HG02571 (cell line): Measurements from ENCODE around the gene FTHL17.

Source experiments
- ATAC-seq: cut with Tn5 transposase; IDR thresholded peaks from one replicate; pipeline ENCODE4 v1.9.1; 2021; ENCODE audit warnings: mild to moderate bottlenecking, moderate library complexity; ENCODE audit not compliant: unreplicated experiment

FTHL17 gene

DNA sequence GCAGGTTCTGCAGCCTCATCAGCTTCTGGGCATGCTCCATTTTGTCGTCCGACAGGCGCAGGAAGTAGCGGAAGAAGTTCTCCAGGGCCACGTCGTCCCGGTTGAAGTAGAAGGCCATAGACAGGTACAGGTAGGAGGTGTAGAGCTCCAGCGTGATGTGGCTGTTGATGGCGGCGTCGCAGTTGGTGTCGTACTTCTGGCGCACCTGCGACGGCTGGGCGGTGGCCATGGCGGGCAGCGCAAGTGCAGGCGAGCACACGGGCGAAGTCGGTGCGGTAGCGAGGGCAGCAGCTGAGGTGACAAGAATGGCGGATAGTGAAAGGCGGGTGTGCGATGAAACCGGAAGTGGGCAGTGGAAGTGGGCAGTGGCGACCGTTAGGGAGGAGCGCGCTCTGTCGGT lies at the start of gene FTHL17:
FTHL17 (minus strand) TSS at position 317 of the 400 bp plus-strand sequence; CDS start at position 229, 88 bp downstream.
- ATAC-seq: no peak

DNA sequence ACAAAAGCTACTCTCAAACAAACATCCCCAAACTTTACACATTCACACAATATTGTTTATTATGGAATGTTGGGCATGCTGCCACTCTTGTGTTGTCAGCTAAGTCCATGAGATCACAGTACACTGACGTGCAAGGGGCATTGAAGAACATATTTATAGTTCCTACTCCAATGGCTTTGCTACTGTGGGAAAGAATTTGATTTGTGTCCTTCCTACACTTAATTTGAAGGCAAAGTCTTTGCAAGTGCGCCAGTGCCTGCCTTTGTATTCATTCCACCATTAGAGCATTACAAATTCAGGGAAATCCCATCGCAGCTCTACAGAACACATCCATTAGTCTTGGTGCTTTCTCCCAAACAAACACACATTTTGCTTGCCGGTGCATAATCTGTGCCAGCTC lies 45.4 kb upstream of the FTHL17 start:
- no peak for ATAC-seq

DNA sequence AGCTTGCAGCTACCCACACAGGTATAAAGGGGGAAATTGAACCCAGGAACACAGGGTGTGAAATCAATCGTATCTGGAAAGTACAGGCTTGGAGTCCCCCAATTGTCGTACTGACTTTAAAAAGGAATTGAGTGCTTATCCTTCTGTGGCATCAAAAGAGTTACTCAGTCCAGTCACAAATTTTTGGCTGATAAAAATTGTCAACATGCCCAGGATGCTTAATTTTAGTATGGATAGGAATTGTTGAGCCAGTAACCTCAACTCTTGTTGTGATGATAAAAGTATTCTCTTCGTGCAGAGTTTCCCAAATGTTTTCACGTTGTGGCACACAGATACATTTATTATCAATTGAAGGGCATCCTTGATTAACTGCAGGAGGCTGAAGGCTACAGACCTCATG lies 43.6 kb upstream of the FTHL17 start:
- no peak for ATAC-seq

DNA sequence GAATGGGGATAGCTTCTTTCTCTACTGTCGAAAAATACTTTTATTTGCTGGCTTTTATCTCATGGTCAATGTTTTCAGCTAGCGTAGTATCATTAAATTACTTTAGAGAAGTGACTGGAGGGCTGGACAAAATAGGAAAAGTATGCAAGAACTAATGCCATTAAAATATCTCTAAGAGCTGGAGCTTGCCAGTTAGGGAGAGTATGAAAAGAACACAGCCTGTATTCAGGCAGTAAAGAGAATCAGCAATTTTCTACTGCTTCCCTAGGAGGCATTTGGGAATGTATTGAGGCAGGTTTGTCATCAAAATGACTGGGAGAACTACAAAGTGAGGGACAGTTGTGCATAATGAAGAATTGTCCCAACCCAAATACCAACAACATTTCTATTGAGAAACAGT lies 43.0 kb upstream of the FTHL17 start:
- no peak for ATAC-seq

DNA sequence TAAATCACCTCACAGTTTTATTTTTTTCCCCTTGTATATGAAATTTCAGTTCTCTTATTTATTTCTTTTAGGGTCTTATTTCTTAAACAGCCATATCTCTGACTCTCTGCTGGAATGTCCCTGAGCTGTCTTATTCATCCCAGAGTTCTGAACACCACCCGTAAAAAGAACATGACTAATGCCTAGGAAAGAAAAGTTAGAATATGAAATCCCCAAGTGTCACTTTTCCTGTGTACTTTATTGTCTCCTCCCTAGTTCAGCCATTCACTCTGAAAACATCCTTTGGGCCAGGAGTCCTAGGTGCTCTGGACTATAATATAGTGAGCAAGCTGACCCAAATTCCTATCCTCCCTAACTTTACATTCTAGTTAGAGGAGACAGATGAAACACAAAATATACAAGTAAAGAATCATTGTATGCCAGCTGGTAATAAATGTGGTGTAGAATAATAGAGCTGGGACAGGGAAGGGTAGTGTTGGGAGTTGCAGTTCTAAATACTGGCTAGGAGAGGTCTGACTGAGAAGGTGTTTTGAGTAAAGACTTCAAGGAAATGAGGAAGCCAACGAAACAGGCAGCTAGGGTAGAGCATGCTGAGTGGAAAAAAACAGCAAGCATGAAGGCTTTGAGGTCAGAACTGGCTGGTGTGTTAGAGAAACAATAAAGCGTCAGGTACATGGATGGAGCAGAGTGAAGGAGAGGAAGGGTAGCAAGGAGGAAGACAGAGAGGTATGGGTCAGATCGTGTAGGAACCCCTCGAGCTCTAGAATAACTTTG lies 40.6 kb upstream of the FTHL17 start:
- no peak for ATAC-seq

DNA sequence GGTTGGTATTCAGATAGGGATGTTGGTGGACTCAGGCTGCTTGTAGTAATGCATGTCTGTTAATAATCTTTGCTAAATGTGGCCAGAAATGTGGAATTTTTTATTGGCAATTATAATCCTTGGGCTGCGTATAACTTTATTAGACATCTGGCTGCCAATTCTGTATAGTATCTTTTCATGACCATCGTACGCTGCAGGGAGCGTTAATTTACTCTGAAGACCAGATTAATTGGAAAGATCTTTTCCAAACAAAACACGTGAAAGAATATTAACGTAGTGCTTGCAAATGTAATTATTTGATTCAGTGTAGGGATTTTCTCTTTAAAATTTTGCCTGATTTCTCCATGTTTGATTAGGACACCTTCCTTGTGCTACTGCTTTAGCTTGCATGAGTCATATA lies 38.8 kb upstream of the FTHL17 start:
- ATAC-seq: no peak

DNA sequence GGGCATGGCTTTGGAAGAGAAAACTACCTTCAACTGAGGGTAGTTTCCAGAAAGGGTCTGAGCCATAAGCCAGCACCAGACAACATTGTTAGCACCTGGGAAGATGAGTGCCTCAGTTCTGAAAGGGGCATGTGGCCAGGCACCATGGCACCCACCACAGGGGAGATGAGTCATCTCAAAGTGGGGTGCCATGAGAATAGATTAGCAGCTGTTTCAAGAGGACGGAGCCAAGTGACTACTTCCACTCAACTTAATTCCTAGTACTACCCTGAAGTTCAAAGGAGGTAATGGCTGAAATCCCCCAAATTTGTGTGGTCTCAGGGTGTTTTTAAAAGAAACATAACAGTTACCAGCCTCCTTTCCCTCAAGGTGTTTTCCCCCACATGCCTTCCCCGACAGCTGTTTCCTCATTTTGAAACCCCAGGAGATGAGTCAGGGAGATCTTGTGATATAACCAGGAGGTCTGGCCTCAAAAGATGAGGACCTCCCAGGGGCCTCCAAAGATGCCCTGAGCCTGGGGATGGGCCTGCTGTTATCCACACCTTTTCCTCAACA lies 27.8 kb upstream of the FTHL17 start:
- ATAC-seq: peak; percentile 74

DNA sequence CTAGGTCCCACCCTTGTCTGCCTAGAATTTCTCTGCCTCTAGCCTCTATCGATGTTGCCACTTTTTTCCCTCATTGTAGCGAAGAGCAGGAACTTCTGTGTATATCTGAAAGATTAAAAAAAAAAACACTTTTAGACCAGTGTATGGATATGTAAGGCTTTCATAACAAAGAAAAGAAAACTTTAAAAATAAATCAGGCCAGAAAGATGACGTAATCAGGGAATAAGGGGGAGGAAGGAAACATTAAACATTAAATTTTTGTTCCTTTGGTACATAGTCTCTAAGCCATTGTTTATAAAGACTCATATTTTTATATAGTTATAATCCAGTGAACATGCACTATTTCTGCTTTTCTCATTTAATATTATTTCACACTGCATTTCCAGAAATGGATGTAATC lies 26.2 kb upstream of the FTHL17 start:
- ATAC-seq: no peak

DNA sequence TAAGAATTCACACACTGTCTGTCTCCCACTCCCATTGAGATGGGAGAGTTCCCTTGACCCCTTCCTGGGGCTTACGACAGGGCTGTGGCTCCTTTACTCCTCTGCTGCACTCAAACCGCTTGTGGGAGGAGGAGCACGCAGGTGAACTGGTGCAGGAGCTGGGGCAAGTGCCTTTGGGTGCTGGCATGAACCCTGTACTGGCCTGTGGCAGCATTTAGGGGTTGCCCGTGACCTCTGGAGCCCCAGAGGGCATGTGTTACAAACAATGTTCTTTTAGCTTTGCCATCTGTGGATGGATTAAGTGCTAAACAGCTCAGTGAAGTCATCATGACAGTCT lies 21.8 kb upstream of the FTHL17 start:
- no peak for ATAC-seq

DNA sequence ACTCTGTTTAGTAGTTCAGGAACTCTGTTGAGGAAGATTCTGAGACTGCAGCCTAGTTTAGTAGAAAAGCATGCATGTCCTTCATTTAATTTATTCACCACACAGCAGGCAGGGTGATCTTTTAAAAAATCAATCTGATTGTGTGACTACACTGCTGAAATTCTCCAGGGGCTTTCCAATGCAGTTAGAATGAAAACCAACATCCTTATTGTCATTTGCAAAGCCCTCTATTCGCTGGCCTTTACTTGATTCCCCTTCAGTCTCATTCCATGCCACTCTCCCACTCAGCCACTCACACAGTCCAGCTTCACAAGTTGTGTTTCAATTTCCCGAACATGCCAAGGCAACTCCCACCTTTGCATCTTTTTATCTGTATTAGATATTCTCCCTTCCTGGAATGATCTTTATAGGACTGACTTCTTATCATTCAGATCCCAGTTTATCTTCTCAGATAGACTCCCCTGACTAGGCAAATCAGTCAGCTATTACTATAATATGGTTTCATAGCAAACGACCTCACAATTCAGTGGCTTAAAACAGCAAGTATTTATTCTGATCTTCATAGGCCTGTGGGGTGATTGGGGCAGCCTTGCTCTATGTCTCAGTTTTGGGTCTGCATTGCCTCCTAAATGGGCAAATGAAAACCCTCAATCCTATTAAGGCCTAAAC lies 21.3 kb upstream of the FTHL17 start:
- ATAC-seq: no peak

DNA sequence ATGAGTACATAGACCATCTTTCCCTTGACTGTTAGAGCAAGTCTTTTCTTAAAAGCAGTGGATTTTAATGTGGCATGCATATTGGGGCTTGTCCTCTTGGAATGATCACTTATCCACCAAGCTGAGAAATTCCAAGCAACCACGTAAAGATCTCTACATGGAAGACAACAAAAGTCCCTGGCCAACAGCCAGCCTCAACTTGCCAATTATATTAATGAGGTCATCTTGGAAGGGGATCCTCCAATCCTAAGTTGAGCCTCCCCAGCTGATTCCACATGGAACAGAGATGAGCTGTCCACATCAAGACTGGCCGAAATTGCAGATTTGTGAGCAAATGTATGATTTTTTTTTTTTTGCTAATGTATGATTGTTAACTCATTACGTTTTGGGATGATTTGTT lies 20.6 kb upstream of the FTHL17 start:
- no peak for ATAC-seq

DNA sequence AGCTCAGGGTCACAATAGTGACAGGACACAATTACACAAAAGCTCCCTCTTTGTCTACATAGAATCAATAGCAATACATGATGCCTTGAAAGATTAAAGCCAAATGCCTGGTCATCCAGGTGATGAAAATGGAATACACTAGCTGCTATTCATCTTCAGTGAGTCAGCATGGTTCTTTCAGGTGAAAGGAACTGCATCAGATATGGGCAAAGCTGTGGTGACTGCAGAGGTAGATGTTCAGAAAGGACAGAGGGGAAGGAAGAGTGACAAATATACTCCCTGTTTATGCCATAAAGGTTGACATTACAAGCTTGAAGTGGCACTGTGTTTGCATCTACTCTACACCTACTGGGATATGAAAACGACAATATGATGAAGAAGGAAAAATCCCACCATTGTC lies 20.0 kb upstream of the FTHL17 start:
- no peak for ATAC-seq

DNA sequence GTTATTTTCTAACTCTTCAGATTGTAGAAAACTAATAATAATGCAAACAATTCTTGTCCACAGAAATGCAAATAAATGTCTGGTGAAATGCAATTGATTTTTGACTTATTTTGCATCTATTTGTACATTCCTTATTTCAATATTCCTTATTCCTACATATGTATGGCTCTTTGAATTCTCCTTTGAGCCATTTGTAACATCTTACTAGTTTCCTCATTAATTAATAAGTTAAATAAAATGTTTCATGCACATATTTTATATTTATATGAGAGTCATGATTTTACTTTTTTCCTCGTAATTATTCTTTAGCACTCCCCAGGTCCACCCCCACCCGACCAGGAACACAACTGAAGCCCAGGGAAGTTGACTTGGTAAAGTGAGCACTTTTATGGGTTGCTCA lies 2.7 kb upstream of the FTHL17 start:
- no peak for ATAC-seq

DNA sequence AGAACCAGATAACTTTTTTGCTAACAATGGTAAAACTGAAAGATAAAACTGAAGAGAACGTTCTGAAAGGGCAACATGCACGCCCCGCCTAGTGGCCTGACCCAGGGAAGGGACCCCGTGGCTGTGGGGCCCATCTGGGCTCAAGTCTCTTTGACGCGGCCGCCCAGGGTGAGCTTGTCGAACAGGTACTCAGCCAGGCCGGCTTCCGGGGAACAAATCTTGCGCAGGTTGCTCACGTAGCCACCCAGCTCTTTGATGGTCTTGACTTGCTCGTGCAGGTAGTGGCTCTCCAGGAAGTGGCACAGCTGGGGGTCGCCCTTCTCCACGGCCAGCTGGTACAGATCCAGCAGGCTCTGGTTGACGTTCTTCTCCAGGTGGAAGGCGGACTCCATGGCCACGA lies 579 bp downstream of the FTHL17 start:
- no peak for ATAC-seq

DNA sequence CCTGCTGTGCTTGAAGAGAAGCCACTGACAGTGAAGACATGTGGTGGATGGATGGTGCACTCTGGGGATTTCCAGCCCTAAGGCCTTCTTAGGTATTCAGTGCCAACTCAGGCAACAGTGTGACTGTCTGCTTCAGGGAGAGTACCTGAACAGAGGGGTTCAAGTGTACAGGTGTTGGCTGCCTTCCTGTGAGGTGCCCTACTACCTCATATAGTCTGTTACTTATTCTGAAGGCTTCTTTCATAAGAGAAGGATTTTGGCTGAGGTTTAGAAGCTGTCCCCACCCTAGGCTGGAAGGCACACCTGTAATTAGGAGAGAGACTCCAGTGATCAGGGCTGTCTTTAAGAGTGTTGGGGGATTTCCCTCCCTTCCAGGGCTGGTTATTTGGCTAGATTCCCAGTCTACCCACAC lies 1.8 kb downstream of the FTHL17 start:
- peak; percentile 78 for ATAC-seq

DNA sequence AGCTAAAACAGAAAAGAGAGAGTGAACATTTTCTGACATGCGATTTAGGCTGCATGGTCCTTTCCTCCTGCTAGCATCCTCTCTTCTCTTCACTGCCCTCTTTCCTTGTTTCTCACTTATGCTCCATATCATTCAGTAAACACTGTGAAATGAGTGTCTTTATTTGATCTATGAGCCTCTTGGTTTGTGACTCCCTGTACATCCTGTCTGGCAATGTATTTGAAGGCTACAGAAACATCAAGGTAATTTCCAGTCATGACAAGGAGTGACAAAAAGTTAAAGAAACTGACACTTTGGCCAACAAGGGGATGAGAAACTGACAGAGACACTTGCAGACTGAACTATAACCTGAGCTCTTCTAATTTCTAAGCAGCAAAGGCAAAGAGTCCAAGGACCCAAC lies 8.7 kb downstream of the FTHL17 start:
- ATAC-seq: no peak

DNA sequence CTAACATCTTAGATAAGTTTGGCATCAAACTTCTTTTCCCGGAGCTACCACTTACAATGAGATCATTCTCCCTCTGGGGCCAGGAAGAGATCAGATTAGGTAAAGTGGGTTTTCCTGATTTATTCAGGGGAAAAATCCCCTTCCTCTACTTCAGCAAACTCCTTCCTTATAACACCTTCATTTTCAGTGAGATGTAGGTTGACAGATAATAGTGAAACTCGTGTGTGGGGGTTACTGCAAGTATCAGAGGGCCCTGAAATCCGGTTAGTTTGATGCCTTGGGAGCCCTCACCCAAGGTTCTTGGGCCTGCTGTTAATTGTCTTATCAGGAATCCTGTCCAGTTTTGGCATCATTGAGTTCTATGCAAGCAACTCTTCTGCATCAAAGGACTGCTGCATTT lies 10.8 kb downstream of the FTHL17 start:
- ATAC-seq: no peak

DNA sequence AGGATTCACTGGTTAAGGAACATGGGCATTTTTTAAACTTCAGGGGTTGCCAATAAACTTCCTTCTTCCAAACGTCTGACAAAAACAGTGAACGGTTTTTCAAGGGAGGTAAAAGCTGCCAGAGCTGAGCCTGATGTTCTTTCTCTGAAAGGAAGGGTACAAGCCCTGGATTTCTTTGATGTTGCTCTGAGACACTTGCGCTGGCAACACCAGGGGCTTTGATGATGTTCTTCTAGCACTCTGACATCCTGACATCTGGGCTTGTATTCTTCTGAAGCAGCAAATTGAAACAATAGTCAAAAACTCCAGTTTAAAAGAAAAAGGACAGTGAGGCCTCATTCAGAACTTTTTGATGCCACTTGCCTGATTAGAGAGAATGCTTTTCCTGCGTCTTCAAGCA lies 11.8 kb downstream of the FTHL17 start:
- ATAC-seq: no peak

DNA sequence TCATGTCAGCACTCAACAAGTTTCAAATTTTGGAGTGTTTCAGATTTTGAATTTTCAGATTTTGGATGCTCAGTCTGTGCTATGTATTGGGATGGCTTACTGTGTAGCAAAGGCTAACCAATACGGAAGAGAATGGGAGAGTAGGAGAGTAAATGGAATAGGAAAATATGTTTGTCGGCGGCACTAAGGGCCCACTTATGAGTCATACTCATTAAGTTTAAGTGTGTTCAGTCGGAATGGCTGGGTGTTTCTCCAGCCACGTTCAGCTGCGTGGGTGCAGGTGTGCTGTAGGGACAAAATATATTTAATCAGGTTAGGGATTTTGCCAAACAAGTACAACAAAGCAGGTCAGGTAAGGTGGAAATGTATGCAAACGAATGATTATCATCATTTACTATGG lies 13.6 kb downstream of the FTHL17 start:
- ATAC-seq: no peak

DNA sequence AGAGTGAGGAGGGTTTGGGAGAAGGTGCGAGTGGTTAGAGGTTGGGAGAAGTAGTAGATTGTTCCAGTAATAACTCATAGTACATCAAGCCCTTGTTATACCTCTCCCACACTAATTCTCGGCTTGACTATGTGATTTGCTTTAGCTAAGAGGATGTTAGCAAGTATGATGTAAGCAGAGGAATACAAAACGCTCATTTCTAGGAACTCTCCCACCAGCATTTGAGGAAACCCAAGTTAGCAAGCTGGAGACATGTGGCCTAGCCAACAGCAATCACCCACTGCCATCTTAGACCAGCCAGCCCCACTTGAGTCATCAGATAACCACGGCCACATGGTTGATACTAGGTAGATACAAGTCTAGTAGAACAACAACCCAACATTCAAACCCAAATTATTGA lies 14.2 kb downstream of the FTHL17 start:
- no peak for ATAC-seq

DNA sequence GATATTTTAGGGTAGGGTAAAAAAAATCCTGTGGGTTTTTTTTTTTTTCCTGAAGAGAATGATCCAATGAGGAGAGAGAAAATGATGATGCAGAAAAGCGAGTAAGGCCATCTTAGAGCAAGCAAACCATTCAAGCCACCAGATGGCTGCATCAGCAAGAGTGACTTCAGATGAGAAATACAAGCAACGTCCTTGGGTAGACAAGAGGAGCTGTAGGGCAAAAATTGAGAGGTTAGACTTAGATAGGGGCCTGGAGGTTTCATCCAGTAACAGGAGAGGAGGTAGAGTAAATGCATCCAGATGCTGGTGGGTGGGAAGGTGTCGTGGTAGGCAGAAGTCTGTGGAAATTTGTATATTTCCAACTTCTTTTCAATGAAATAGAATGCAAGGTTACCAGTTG lies 14.6 kb downstream of the FTHL17 start:
- ATAC-seq: no peak

DNA sequence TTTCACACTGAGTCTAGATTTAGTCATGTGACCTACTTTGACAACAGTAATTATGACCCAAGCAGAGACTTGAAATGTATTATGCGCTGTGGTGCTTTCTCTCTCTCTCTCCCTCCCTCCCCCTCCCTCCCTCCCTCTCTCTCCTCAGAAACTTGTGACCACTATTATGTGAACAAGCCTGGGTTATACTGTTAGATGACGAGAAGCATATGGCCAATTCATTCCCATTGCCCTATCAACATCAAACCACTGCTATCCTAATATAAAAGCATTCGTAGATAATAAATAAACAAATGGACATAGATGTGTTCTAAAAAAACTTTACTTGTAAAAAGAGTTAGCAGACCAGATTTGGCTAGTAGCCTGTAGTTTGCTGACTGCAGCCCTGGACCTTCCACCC lies 18.2 kb downstream of the FTHL17 start:
- ATAC-seq: no peak

DNA sequence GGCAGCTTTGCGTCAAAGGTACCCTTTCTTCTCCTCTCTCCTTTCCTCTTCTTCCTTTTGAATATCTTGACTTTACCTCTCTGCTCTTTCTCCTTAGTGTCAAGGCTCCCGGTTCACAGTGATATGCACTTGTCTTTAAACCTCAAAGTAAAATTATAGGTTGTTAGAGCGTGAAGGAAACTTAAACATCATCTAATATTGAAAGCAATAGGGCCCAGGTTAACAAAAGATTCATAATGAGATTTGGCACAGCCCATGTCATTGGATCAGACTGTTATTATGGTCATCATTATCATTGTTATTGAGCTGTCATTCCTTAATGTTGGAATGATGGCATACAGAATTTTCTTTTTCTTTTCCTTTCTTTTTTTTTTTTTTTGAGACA lies 32.5 kb downstream of the FTHL17 start:
- ATAC-seq: no peak
